ENCODE data around the gene PALLD.

PALLD gene

GRCh38 chr4:168521721-168522120, 24.9 kb downstream of the PALLD start:
- TF ChIP-seq JUND (IDR thresholded peaks at IDR 0.05; ENCODE audit: low read depth): no peak
- in situ Hi-C loops (cut with HindIII; ENCODE audit: low pct_unique_long_range_greater_than_20kb, low sequenced_read_pairs): no loop called here
- no peak for DNase-seq (ENCODE audit: low read depth in 1 of 2, low spot score in 1 of 2)

DNA sequence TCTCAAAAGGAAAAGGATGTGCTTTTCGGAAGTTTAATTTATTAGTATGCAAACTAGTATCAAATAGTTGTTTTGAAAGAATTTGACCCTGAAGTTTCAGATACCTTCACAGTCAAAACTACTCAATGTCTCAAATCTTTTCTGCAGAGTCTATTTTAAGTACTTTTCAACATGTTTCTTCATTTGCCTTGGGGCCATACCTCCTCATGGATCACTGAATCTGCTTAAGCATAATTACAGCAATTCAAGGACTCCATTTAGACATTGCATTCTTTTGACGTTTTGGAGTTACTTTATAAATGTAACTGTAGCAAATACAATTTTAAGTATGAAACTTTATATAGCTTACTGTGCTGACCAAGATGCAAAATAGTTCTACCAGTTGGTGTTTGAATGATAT, 25.5 kb downstream of the PALLD start:
- in situ Hi-C loops (cut with HindIII; ENCODE audit: low pct_unique_long_range_greater_than_20kb, low sequenced_read_pairs): no loop called here
- DNase-seq (ENCODE audit: low read depth in 1 of 2, low spot score in 1 of 2): no peak
- TF ChIP-seq JUND (IDR thresholded peaks at IDR 0.05; ENCODE audit: low read depth): no peak

DNA sequence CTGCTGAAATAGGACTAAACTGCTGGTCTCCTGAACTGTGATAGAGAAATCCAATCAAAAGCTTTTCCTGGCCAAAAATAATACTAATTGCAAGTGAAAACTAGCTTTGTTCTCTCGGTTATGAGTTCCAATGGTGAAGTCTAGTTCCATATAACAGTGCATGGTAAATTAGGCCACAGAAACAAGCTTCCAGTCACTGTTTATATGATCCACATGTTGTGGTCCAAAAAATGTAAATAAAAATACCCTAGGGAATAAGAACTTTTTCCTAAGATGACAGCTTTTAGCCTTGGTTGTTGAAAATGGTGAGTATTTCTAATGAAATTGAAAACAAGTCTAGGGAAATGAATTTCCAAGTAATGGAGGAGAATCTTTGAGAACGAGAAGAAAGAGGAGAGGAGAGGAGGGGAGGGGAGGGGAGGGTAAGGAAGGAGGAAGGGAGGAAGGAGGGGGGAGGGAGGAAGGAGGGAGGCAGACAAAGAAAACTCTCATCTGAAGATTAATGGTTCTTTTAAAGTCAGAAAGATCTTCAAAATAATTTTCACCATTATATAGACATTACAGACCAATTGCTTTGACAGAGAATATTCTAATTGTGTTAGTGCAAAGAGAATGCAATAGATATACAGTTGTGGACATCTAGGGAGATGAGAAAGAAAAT, 26.1 kb downstream of the PALLD start:
- DNase-seq (ENCODE audit: low read depth in 1 of 2, low spot score in 1 of 2): no peak
- in situ Hi-C loops (cut with HindIII; ENCODE audit: low pct_unique_long_range_greater_than_20kb, low sequenced_read_pairs): no loop called here
- TF ChIP-seq JUND (IDR thresholded peaks at IDR 0.05; ENCODE audit: low read depth): no peak

- in situ Hi-C loops (cut with HindIII; ENCODE audit: low pct_unique_long_range_greater_than_20kb, low sequenced_read_pairs): no loop called here
- no peak for DNase-seq (ENCODE audit: low read depth in 1 of 2, low spot score in 1 of 2)
- TF ChIP-seq JUND (IDR thresholded peaks at IDR 0.05; ENCODE audit: low read depth): no peak
Measured at GRCh38 chr4:168524006-168524405, 27.2 kb downstream of the PALLD start.

DNA sequence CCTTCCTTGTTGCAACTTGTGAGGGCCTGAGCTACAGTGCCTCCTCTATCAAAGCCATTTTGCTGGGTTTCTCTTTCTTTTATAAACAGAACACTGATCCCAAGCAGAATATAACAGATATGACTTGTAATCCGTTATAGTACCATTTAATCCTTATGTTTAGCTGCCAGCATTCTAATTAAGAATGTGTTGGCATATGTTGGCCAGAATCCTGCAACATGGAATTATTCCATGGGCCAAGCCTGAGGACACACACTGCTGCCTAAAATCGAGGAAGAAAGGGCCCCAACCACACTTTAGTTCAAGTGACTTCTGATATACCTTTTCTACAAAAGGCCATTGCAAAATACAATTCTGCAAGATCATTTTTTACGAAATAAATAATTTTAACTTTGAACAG, 28.0 kb downstream of the PALLD start:
- no peak for TF ChIP-seq JUND (IDR thresholded peaks at IDR 0.05; ENCODE audit: low read depth)
- in situ Hi-C loops (cut with HindIII; ENCODE audit: low pct_unique_long_range_greater_than_20kb, low sequenced_read_pairs): no loop called here
- DNase-seq (ENCODE audit: low read depth in 1 of 2, low spot score in 1 of 2): no peak

GRCh38 chr4:168527560-168527959, 30.7 kb downstream of the PALLD start:
- no peak for DNase-seq (ENCODE audit: low read depth in 1 of 2, low spot score in 1 of 2)
- in situ Hi-C loops (cut with HindIII; ENCODE audit: low pct_unique_long_range_greater_than_20kb, low sequenced_read_pairs): no loop called here
- no peak for TF ChIP-seq JUND (IDR thresholded peaks at IDR 0.05; ENCODE audit: low read depth)

- in situ Hi-C loops (cut with HindIII; ENCODE audit: low pct_unique_long_range_greater_than_20kb, low sequenced_read_pairs): no loop called here
- TF ChIP-seq JUND (IDR thresholded peaks at IDR 0.05; ENCODE audit: low read depth): no peak
- no peak for DNase-seq (ENCODE audit: low read depth in 1 of 2, low spot score in 1 of 2)
Measured at GRCh38 chr4:168528131-168528949, 31.5 kb downstream of the PALLD start.

DNA sequence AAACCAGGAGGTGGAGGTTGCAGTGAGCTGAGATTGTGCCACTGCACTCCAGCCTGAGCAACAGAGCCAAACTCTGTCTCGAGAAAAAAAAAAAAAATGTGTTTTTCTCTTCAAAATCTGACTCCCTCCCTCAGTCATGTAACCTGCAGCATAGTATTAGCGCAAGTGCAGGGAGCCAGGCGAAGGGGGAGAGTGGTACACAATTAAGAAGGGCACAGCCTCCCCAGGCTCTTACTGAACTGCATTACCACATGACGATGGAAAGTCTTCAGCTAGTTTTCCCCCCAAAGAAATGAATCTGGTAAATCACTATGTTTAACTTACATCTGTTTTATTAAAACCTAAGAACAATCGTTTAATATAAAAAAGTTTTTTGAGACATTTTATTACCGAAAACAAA, 32.4 kb downstream of the PALLD start:
- TF ChIP-seq JUND (IDR thresholded peaks at IDR 0.05; ENCODE audit: low read depth): no peak
- in situ Hi-C loops (cut with HindIII; ENCODE audit: low pct_unique_long_range_greater_than_20kb, low sequenced_read_pairs): no loop called here
- no peak for DNase-seq (ENCODE audit: low read depth in 1 of 2, low spot score in 1 of 2)

DNA sequence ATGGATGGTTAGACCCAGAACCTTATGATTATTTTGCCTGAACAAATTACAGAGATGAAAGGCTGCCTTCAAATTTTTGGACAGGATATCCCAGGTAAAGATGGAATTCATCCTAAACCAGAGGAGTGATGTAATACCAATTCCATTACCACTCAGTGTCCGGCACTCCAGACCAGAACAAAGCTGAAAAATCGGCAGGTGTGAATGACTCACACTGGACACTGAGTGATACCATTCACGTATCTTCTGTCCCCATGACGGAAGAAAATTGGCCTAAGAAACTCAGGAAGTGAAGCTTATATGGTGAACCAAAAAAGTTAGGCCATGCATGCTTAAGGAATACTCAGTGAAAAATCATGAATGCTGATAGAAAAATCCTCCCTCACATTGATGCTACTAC, 34.5 kb downstream of the PALLD start:
- no peak for TF ChIP-seq JUND (IDR thresholded peaks at IDR 0.05; ENCODE audit: low read depth)
- no peak for DNase-seq (ENCODE audit: low read depth in 1 of 2, low spot score in 1 of 2)
- in situ Hi-C loops (cut with HindIII; ENCODE audit: low pct_unique_long_range_greater_than_20kb, low sequenced_read_pairs): no loop called here

DNA sequence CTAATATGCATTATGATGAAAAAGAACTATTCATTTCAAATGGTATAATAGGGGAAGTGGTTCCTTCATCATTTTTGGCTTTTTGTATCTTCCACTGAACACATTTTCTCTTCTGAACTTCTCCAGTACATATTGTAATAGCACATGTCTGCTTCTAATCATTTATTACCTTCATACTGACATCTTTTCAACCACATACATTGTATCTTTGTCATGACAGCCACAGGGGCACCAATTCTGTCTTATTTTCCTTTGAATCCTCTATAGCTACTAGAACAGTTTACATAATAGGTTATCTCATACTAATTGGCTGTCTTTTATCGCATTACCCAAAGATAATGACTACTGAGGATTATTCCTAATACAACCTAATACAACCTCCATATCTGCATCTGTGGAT, 37.7 kb downstream of the PALLD start:
- in situ Hi-C loops (cut with HindIII; ENCODE audit: low pct_unique_long_range_greater_than_20kb, low sequenced_read_pairs): no loop called here
- no peak for DNase-seq (ENCODE audit: low read depth in 1 of 2, low spot score in 1 of 2)
- TF ChIP-seq JUND (IDR thresholded peaks at IDR 0.05; ENCODE audit: low read depth): no peak

DNA sequence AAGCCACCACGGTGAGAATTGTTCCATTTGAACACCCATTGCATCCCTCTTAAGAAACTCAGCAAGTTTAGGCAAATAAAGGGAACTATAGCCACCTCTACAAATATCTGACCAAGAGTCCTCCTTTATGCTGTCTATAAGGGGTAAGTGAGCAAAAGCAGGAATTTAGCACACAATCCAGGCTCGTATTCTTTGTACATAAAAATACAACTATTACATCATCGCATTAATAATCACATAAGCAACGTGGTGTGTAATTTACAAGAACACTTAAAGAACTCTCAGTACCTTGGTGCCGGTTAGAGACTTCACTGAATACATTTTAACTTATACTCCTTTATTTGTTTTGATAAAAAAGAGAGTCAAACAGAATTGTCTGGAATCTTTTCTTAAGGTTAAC, 38.8 kb downstream of the PALLD start:
- in situ Hi-C loops (cut with HindIII; ENCODE audit: low pct_unique_long_range_greater_than_20kb, low sequenced_read_pairs): no loop called here
- DNase-seq (ENCODE audit: low read depth in 1 of 2, low spot score in 1 of 2): no peak

DNA sequence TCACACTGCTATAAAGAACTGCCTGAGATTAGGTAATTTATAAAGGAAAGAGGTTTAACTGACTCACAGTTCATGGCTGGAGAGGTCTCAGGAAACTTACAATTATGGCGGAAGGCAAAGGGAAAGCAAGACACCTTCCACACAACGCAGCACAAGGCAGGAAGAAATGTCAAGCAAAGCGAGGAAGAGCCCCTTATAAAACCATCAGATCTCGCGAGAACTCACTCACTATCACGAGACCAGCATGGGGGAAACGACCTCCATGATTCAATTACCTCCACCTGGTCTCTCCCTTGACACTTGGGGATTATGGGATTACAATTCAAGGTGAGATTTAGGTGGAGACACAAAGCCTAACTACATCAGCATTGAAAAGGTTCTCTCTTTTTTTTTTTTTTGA, 39.6 kb downstream of the PALLD start:
- DNase-seq (ENCODE audit: low read depth in 1 of 2, low spot score in 1 of 2): no peak
- in situ Hi-C loops (cut with HindIII; ENCODE audit: low pct_unique_long_range_greater_than_20kb, low sequenced_read_pairs): no loop called here
- TF ChIP-seq JUND (IDR thresholded peaks at IDR 0.05; ENCODE audit: low read depth): no peak

More for the DNA sequence above, 38.8 kb downstream of the PALLD start:
- no peak for TF ChIP-seq JUND (IDR thresholded peaks at IDR 0.05; ENCODE audit: low read depth)

GRCh38 chr4:168537086-168537485, 40.2 kb downstream of the PALLD start:
- no peak for DNase-seq (ENCODE audit: low read depth in 1 of 2, low spot score in 1 of 2)
- in situ Hi-C loops (cut with HindIII; ENCODE audit: low pct_unique_long_range_greater_than_20kb, low sequenced_read_pairs): no loop called here
- TF ChIP-seq JUND (IDR thresholded peaks at IDR 0.05; ENCODE audit: low read depth): no peak
